Measurements from ENCODE around the gene RHBDF1.

- TF ChIP-seq, protein P1, sequence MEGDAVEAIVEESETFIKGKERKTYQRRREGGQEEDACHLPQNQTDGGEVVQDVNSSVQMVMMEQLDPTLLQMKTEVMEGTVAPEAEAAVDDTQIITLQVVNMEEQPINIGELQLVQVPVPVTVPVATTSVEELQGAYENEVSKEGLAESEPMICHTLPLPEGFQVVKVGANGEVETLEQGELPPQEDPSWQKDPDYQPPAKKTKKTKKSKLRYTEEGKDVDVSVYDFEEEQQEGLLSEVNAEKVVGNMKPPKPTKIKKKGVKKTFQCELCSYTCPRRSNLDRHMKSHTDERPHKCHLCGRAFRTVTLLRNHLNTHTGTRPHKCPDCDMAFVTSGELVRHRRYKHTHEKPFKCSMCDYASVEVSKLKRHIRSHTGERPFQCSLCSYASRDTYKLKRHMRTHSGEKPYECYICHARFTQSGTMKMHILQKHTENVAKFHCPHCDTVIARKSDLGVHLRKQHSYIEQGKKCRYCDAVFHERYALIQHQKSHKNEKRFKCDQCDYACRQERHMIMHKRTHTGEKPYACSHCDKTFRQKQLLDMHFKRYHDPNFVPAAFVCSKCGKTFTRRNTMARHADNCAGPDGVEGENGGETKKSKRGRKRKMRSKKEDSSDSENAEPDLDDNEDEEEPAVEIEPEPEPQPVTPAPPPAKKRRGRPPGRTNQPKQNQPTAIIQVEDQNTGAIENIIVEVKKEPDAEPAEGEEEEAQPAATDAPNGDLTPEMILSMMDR (conservative IDR thresholded peaks at IDR 0.05; ENCODE audit: low read depth, low read length): no peak
- no peak for TF ChIP-seq EZH2 (IDR thresholded peaks at IDR 0.05; ENCODE audit: borderline replicate concordance, low read depth, low read length, poor library complexity, severe bottlenecking)
These were observed 21.5 kb downstream of the RHBDF1 start for GRCh38 chr16:50769-51591.
